Gastrocnemius medialis (tissue), 4 donors: ENCODE measurements around the gene DGKK. TPM values are rescaled to one million over a fixed set of nuclear protein-coding genes. Genes with fewer than 3 reads are reported as not detected.

Experiments used
- ATAC-seq, 2 donors: fragments of 150-250 bp; one replicate each; pipeline ENCODE4 v1.9.1; 2016
- DNase-seq, 2 donors: peaks; one replicate each; pipeline ENCODE4 v3.0.0-alpha.2; 2019
- H3K27ac ChIP-seq, 4 donors: fragments of 200-600 bp; sonication (generic); 1 replicate in 1 of 4; 2 replicates in 3 of 4; pipeline ENCODE4 v1.5.1; 2016 to 2018; ENCODE audit warnings: mild to moderate bottlenecking in 2 of 4, moderate library complexity in 1 of 4
- H3K27me3 ChIP-seq, 3 donors: fragments of 200-600 bp; sonication (generic) in 2 of 3; 1 replicate in 1 of 3; 2 replicates in 2 of 3; pipeline versions ENCODE4 v1.5.1 to v1.6.0; 2016 to 2019; ENCODE audit warnings: mild to moderate bottlenecking in 1 of 3, moderate library complexity in 1 of 3
- H3K36me3 ChIP-seq, 2 donors: fragments of 200-600 bp; sonication (generic) in 1 of 2; one replicate each; pipeline ENCODE4 v1.5.1; 2017 to 2018
- H3K4me1 ChIP-seq, 2 donors: fragments of 200-600 bp; sonication (generic) in 1 of 2; one replicate each; pipeline ENCODE4 v1.5.1; 2016 to 2017; ENCODE audit warnings: mild to moderate bottlenecking in 2 of 2
- H3K4me3 ChIP-seq, 4 donors: fragments of 200-600 bp; sonication (generic) in 3 of 4; 1 replicate in 1 of 4; 2 replicates in 3 of 4; pipeline ENCODE4 v1.5.1; 2016 to 2019; ENCODE audit warnings: mild to moderate bottlenecking in 2 of 4
- H3K9me3 ChIP-seq, 3 donors: fragments of 200-600 bp; sonication (generic) in 2 of 3; 1 replicate in 1 of 3; 2 replicates in 2 of 3; pipeline ENCODE4 v1.5.1; 2016 to 2019
- CTCF ChIP-seq, 5 experiments: fragments of 450-650 bp in 3 of 5; fragments of 200-600 bp in 2 of 5; sonication (generic) in 2 of 5; IDR thresholded peaks in 4 of 5; conservative IDR thresholded peaks in 1 of 5; 1 replicate in 4 of 5; 2 replicates in 1 of 5; pipeline ENCODE4 v1.5.1; 2016 to 2019; ENCODE audit warnings: antibody characterized with exemption in 5 of 5, mild to moderate bottlenecking in 3 of 5, moderate library complexity in 3 of 5
- POLR2A ChIP-seq, 2 donors: fragments of 450-650 bp; IDR thresholded peaks; one replicate each; pipeline ENCODE4 v1.6.1; 2017; ENCODE audit warnings: antibody characterized with exemption in 2 of 2, mild to moderate bottlenecking in 2 of 2, moderate library complexity in 2 of 2
- in situ Hi-C, 4 donors: fragments of 200-750 bp; cut with MboI; loops; one replicate each; pipeline versions ENCODE4 v1.15.0 to v1.8.0; 2017; ENCODE audit warnings: low sequenced_read_pairs in 4 of 4
- intact Hi-C: fragments of 100-400 bp; cut with DNase I; formaldehyde crosslinking; loops from one replicate; pipeline ENCODE4 v1.15.1; 2023; ENCODE audit warnings: low total_unique reads
- total RNA-seq, 4 donors: library from RNA; depleted of rRNA; stranded (reverse); fragments of >200 nt; gene quantifications; one replicate each; pipeline versions ENCODE4 v1.1.0 to v1.2.3, GENCODE V29; 2016

The DGKK gene
- total RNA-seq, 4 donors from 2014 or later = not detected

- no peak for DNase-seq
- in situ Hi-C loops = no loop called here
- ATAC-seq = no peak
These were observed 1.4 kb downstream of the DGKK start for GRCh38 chrX:50469206-50469605.

GRCh38 chrX:50459615-50460014, 11.0 kb downstream of the DGKK start:
- peaks cover 4 to 19% (median 7%) of the 10 kb centered on the region in 3 donors for H3K27me3 ChIP-seq
- no peak for DNase-seq
- no peak for TF ChIP-seq CTCF (IDR thresholded peaks at IDR 0.05 in 4 of 5, conservative IDR thresholded peaks at IDR 0.05 in 1 of 5)
- TF ChIP-seq POLR2A (IDR thresholded peaks at IDR 0.05) = no peak
- no peak overlapping the region for H3K4me3 ChIP-seq
- intact Hi-C loops (loop anchor here (10.0 kb wide), 1 partner anchor 215 kb away; no protein-coding TSS in a partner anchor), in situ Hi-C loops (no loop called here)
- no peak for ATAC-seq
- no peaks in the 10 kb centered on the region for H3K4me1 ChIP-seq
- H3K9me3 ChIP-seq = no peaks in the 10 kb centered on the region
- H3K27ac ChIP-seq = no peak overlapping the region
- no peaks in the 10 kb centered on the region for H3K36me3 ChIP-seq

More at GRCh38 chrX:50469206-50469605, 1.4 kb downstream of the DGKK start:
- Histone ChIP-seq H3K9me3 (no peaks in the 10 kb centered on the region), H3K36me3 (no peaks in the 10 kb centered on the region), H3K27ac (no peak overlapping the region), H3K27me3 (peaks cover 18 to 91% (median 66%) of the 10 kb centered on the region in 3 donors), H3K4me1 (no peaks in the 10 kb centered on the region), H3K4me3 (no peak overlapping the region)
- intact Hi-C loops = loop anchor here (10.0 kb wide), 1 partner anchor 206 kb away; no protein-coding TSS in a partner anchor
- TF ChIP-seq POLR2A (IDR thresholded peaks at IDR 0.05) (no peak), CTCF (IDR thresholded peaks at IDR 0.05 in 4 of 5, conservative IDR thresholded peaks at IDR 0.05 in 1 of 5) (no peak)

DNA sequence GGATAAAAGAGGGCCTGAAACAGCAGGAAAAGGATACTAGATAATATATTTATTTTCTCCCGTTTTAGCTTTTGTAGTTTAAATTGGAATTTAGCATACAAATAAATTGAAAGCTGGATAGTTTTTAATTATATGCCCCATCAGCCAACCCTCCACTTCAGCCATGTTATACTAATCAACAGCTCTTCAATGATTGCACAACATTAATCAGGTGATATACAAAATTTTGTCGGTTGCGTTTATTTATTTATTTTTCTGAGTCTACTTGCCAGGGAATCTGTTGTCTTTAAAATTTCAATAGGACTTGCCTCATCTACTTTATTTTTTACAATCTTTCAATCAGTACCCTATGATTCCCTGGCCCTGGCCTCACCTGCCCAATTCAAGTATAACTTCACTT, 12.1 kb downstream of the DGKK start:
- H3K27me3 ChIP-seq = peaks cover 0 to 17% (median 0%) of the 10 kb centered on the region in 3 donors
- ATAC-seq = no peak
- no peaks in the 10 kb centered on the region for H3K4me1 ChIP-seq
- intact Hi-C loops = no loop called here
- no peak overlapping the region for H3K27ac ChIP-seq
- in situ Hi-C loops = no loop called here
- DNase-seq = no peak
- no peak for TF ChIP-seq CTCF (IDR thresholded peaks at IDR 0.05 in 4 of 5, conservative IDR thresholded peaks at IDR 0.05 in 1 of 5)
- no peak for TF ChIP-seq POLR2A (IDR thresholded peaks at IDR 0.05)
- H3K36me3 ChIP-seq = no peaks in the 10 kb centered on the region
- H3K9me3 ChIP-seq = no peaks in the 10 kb centered on the region
- H3K4me3 ChIP-seq = no peak overlapping the region

- Histone ChIP-seq H3K27ac (no peak overlapping the region), H3K4me1 (no peaks in the 10 kb centered on the region), H3K36me3 (no peaks in the 10 kb centered on the region), H3K4me3 (no peak overlapping the region), H3K27me3 (peaks cover 0 to 17% (median 0%) of the 10 kb centered on the region in 3 donors), H3K9me3 (no peaks in the 10 kb centered on the region)
- intact Hi-C loops (no loop called here), in situ Hi-C loops (no loop called here)
- ATAC-seq = no peak
- TF ChIP-seq CTCF (IDR thresholded peaks at IDR 0.05 in 4 of 5, conservative IDR thresholded peaks at IDR 0.05 in 1 of 5) (no peak), POLR2A (IDR thresholded peaks at IDR 0.05) (no peak)
- no peak for DNase-seq
These were observed 13.7 kb downstream of the DGKK start for GRCh38 chrX:50456712-50457484.
